NCI-H446 treated with DMSO at 0.1 percent for 48 hours (cell line): ENCODE measurements around the gene SSC5D.

ENCODE experiments used
- DNase-seq: peaks from one replicate; lab custom pipeline; 2025; lab: John Stamatoyannopoulos, UW

The SSC5D gene

DNA sequence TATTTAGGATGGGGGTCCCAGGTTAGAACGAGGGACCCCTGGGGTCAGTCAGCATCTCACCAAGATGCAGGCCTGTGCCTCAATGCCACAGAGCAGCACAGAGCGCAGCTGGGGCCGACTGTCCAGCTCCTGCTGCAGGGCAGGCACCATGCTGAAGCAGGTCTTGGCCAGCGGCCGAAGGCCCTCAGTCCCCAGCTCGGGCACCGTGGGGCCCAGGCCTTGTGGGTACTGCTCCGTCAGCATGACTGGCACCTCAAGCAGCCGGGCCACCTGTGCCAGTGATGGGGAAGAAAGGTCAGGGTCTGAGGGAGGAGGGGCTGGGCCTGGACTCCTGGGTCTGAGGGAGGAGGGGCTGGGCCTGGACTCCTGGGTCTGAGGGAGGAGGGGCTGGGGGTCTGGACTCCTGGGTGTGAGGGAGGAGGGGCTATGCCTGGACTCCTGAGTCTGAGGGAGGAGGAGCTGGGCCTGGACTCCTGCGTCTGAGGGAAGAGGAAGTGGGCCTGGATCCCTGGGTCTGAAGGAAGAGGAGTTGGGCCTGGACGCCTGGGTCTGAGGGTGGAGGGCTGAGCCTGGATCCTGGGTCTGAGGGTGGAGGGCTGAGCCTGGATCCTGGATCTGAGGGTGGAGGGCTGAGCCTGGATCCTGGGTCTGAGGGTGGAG, 32.5 kb upstream of the SSC5D start:
- no peak for DNase-seq

DNA sequence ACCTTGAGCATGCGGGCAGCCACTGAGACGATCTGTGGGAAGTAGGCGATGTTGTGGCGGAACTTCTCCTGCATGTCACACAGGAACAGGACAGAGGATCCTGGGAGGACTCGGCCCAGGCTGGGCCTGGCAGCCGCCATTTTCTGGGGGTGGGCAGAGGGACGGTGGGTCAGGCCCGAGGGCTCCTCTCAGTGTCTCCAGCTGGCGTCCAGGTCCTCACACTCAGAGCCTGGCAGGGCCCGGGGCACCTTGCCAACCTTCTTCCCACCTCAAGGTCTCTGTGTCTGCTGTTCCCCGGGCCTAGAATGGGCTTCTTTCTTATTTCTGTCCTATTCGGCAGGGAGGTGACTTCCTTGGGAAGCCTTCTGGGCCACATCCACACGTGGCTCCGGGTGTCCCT, 31.9 kb upstream of the SSC5D start:
- no peak for DNase-seq

DNA sequence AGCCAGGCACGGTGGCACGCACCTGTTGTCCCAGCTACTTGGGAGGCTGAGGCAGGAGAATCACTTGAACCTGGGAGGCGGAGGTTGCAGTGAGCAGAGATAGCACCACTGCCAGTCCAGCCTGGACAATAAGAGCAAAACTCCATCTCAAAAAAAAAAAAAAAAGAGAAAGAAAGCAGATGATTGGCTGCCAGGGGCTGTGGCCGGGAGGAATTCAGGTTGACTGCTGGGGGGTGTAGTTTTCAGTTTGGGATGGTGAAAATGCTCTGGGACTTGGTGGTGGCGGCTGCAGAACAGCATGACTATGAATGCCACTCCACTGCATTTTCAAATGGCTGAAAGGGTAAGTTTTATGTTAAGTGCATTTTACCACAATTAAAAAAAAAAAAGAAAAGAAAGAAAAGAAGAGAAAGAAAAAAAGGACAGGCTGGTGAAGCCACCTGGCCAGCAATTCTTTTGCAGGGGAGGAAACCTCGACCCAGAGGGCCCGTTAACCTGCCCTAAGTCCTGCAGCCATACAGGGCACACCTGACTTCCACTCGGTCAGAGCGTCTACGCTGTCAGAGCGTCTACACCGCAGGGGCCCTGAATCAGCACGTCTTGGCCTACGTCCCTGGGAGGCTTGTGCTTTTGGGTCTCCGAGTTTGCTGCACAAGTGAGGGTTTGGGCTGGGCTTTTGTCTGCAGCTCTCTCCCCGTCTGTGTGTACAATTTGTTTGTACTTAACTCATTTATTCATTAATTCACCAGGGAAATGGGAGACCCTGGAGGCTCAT, 30.4 kb upstream of the SSC5D start:
- no peak for DNase-seq

DNA sequence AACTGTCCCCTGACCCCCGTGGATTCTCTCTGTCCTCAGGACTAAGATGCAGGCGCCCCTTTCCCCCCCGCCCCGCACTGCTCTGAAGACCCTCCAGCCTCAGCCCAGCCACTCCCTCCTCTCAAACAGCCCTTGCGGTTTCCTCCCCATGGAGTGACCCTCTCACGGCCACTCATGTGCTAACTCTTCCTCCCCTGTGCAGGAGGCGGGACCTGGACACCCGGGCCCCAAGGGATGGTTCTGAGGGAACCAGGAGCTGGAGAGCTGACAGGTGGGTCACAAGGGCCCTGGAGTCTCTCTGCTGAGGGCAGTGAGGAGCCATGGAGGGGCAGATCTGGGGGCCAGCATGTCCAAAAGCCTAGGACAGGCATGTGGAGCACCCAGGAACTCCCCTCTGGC, 28.7 kb upstream of the SSC5D start:
- no peak for DNase-seq

DNA sequence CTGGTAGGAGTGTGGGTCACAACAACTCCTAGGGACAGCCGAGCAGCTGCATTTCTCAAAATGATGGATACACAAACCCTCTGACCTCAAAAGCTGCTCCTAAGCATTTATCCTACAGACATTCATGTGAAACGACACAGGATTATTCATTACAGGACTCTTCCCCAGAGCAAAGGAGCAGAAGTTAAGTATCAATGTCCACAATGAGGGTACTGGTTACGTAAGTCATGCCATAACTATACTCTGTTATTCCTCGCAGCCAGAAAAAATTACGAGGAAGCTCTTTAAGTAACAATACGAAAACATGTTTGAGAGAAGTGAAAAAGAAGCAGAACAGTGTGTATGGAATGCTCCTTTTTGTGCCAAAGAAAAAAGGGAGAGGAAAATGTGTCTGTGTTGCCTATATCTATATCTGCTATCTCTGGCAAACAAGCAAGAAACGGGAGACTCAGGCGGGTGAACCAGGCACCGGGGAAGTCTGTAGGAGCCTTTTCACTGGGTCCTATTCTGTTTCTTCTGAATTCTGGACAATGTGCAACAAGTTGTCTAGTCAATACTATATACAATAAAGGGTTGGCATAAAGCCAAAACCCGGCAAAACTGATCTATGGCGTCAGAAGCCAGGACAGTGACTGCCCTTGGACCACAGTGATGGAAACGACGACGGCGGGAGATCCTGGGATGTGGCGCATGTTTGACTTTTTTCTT, 28.1 kb upstream of the SSC5D start:
- DNase-seq, result no peak

DNA sequence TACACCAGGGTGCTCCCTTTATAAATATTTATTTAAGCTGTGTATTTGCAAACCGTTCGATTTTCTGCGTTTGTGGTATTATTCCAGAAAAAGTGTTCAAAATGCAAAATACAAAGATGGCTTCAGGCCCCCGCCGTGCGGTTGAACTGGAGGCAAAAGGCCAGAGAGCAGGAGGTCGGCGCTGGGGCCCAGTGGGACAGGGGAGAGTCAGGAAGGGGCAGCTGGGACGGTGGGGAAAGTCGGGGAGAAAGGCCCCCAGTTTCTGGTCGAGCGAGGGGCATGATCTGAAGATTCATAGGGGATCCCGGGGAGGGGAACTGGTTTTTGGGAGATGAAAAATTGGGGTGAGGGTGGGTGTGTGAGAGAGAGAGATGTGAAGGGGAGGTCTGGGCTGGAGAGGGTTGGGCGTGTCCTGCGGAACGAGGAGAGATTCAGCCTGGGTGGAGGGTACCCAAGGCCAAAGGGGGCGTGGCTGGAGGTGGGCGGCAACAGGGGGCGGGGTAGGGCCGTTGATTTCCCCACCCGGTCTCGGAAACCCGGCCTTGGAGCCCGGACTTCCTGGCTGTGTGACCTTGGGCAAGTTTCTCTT, 27.5 kb upstream of the SSC5D start:
- peak; percentile 36 for DNase-seq

DNA sequence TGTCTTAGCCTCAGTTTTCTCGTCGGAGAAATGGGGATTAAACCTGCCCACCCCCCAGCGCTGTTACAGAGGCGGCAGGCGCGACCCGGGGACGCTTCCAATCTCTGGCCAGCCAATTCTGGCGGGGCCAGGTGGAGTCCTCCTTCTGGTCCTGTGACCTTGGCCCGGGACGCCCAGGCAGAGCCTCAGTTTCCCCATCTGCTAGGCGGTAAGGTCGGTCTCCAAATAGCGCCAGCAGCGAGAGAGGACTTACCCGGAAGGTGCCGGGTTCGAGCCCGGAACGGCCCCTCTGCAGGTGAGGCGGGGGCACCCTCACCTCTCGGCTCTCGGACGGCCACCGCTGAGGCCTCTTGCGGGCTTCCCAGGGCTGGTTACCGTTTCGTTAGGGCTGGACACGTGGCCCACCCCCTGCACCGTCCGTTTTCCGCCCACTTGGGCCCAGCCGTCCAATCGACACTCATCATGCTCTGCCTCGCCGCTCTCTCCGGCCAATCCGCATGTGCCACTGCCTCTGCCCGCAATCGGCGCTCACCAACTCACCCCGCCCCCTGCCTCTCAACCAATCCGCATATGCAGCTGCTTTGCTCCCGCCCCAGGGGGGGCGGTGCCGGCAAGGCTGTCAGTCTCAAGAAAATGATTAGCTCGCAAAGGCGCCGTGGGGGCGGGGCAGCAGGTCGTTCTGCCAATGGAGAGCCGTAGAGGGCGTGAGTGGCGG, 26.8 kb upstream of the SSC5D start, which contains the start of gene ISOC2:
Gene ISOC2 (minus strand): TSS at position 384 of the 715 bp plus-strand sequence. CDS start 5,156 bp downstream, outside the sequence.
- DNase-seq, result peak; percentile 99

DNA sequence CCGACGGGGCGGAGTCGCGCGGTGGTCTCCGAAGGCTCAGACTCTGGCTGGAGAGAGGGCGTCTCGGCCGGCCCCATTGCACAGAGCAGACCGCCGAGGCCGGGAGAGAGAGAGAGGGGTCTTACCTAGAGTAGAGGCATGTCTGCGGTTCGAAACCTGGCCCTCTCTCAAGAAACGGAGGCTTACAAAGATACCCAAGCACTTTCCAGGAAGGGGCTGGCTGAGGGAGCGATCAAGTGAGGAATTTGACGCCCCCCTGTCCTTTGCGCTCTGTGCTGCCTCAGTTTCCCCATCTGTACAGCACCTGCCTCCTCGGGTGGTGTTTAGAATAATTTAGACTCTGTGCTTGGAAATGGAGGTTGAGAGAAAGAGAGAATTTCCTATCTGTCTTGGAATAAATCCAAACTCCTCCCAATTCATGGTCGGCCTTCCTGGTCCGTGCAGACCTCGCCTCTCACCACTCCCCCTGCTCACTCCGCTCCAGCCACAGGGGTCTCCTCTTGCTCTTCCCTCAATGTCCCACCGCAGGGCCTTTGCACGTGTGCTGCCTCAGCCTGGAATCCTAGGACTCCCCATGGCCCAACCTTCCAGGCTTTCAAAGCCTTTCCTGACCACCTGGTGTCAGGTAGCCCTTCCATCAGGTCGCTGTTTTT, 26.1 kb upstream of the SSC5D start:
- DNase-seq, result no peak

DNA sequence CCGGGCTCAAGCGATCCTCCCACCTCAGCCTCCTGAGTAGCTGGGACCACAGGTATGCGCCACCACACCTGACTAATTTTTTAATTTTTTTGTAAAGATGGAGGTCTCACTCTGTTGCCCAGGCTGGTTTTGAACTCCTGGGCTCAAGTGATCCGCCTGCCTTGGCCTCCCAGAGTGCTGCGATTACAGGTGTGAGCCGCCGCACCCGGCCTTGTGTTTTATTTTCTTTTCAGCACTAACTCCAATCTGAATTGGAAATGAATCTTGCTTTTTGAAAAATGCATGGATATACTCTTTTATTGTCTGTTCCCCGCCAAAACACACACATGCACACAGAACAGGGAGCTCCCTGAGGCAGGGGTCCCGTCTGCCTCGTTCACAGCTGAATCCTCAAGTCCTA, 25.5 kb upstream of the SSC5D start:
- DNase-seq, result no peak

DNA sequence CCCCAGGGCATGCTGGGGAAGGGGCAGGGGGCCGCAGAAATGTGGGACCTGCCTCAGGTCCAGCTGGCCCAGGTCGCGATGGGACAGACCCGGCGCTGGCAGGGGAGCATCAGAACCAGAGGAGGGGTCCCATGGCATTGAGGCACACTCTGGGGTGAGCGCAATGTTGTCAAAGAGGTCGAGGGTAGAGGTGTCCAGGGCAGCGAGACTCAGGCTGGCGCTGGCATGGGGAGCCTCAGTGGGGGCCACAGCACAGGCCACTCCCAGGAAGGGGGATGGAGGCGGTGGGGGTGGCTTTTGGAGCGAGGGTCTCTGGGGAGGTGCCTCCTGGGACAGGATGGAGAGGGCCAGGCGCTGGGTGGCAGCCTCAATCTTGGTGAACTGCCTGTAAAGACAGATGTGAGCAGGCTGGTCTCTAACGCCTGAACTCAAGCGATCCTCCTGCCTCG, 24.6 kb upstream of the SSC5D start:
- no peak for DNase-seq

DNA sequence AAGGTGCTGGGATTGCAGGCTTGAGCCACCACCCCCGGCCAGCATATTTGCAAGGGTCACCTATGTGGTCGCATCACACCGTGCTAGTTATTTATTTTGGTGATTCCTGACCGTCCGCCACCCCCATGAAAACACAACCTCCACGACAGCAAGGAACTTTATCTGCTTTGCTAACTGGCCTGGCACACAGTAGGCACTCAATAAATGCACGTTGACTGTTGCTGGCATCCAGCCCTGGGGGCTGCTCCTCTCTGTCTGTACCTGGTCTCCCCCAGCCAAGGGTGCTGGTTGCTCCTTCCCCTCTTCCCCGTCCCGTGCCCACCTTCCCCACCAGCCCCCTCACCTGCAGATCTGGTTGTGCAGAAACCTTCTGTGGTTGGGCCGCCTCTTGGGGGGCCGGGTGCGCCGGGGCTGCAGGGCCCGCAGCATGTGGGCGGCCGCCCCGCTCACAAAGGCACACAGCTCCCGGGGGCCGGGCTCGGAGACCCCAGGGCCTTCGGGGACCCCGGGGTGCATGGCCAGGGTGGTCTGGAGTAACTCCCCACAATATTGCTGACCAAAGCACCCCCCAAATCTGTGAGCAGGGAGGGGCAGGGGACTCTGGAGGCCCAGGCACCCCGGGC, 24.1 kb upstream of the SSC5D start:
- DNase-seq, result no peak

DNA sequence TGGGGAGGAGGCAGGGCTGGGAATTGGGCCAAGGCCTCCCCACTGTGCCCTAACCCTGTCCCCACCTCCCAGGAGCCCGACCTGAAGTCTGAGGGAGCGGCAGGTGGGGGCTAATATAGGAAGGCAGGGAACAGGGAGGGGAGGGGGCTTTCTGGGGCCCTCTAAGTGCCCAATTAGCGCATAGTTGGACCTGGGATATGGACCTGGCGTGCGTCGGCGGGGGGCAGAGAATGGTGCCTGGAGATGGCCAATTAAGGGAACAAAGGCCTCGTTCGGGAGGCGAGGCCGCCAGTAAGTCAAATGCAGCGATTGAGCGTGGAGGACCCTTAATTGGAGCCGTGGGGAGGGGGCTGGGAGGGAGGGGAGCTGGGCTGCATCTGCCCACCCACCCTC, 23.6 kb upstream of the SSC5D start, which contains the start of gene C19orf85:
Gene C19orf85 (minus strand): TSS at position 90 of the 393 bp plus-strand sequence. CDS start 197 bp downstream, outside the sequence.
- DNase-seq, result no peak

DNA sequence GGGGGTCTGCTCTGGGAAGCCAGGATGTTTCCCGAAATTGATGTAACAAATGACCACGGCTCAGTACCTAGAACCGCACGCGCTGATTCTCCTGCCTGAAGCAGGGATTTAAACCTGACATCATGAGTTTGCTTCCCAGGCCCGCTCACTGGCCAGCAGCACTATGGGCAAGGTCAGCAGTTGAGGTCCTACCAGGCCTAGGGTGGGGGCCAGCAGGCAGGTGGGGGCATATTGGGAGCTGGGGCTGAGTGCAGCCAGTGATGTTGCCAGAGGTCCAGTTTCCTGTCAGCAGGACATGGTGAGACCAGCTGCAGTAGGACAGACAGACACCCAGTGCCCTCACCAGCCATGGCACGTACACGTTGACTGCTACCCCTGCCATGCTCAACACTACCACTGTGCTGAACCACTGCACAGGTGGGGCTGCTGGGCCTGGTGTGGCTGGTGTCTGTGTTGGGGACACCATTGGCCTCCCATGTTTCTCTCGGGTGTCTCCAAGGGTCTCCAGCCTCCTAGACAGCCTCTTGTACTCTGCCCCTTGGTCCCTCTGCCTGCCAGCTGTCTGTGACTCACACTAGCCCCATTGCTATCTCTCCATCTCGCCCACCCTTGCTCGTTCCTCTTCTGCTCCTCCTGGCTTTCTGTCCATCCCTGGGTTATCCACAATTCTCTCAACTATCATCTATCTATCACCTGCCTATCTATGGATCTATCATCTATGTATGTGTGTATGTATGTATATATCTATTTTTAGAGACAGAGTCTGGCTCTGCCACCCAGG, 22.6 kb upstream of the SSC5D start:
- no peak for DNase-seq

DNA sequence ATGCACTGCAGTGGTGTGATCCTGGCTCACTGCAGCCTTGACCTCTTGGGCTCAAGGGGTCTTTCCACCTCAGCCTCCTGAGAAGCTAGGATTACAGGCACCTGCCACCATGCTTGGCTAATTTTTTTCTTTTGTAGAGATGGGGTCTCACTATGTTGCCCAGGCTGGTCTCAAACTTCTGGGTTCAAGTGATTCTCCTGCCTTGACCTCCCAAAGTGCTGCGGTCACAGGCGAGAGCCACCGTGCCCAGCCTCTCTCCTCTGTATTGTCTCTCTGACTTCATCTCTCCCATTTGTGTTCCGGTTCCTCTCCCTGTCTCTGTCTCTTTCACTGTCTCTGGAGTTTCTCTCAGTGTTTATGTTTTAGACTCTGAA, 22.0 kb upstream of the SSC5D start:
- DNase-seq, result no peak

DNA sequence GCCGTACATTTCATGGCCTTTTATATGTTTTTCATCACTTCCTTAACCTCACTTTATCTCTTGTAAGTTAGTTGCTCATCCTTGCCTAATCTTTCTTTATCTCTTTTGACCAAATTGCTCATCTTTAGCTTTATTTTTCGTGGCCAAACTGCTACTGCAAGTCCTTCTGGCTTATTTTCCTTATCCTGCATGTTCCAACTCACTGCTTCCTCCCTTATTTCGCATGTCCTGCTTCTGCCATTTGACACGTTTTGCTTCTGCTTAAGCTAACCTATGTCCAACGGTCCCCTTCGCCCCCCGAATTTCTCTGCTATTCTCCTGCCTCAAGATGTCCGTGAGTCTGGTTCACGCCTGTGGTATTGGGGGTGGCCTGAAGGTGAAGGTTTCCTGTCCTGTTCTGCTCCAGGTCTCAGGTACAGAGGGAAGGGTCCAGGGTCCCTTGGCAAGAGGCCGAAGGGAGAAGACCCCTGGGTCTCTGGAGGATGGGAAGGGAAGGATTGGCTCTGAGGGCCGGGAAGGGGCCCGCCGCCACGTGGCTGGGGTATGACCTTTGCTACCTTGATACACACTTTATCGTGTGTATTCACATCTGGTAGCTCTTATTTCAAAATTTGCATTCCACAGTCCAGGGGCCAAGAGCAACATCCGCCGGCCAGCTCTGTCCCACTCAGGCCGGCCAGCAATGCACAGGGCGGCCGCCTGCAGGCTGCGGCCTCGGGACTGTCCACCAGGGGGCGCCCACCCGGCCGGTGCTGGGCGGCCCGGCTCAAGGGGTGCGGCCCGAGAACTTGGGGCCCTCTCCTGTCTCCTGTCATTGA, 20.8 kb upstream of the SSC5D start:
- DNase-seq, result no peak

DNA sequence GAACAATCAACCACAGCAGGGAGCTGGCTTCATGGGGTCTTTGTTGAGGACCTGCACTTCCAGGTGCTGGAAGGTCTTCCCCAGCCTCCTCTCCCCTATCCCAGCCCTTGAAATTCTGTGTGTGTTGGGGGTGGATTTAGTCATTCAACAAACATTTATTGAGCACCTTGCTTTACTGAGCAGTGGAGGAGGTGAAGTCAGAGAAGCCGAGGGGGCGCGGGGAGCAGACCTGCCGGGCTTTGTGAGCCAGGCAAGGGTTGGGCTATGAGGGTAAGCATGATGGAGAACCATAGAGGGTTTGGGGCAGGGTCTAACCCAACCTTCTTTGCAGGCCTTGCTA, 20.2 kb upstream of the SSC5D start:
- DNase-seq, result no peak

DNA sequence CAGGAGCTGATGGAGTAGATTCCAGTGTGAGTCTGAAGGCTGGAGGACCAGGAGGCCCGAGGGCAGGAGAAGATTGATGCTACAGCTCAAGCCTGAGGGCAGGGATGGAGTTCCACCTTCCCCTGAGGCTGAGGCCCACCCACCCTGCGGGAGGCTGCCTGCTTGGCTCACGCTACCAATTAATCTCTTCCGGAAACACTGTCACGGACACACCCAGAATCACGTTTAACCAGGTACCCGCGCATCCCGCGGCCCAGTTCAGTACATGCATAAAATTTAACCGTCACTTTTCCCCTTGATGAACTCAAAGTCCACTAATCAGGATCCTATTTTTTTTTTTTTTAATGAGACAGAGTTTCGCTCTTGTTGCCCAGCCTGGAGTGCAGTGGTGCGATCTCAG, 17.0 kb upstream of the SSC5D start:
- DNase-seq, result no peak

DNA sequence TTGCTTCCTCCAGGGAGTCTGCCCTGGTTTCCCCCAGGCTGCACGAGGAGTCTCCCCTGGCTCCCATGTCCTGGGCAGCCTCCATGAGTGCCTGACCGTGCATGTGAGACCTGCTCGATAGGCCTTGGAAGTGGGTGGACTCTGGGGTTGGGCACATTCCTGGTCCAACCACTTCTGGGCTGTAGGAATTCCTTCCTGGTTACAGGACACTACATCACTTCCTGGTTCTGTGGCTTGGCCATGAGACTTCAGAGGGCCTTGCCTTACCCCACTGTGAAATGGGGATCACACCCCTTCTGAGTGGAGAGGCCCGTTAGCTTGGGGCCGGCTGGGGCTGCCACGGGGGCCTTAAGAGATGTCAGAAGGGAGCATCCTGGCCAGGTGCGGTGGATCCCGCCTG, 15.8 kb upstream of the SSC5D start:
- DNase-seq, result no peak
